ENCODE measurements around the gene AMPD1.

The AMPD1 gene

DNA sequence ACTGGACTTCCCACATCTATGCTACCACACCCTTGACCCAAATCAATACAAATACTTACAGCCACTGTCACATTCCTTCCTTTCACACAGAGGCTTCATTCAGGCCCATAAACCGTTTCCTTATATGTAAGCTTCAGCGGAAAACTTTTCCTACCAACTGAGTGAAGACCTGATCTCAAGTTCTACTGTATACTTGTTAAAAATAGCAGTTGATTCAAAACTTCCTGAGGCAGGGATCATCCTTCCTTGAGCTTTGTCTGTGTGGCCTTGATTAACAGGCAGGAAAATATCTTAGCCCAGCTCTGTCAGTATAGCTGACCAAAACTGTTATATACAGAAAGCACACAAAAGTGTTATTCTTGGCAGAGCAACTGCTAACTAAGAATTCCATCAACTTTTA, 68.2 kb downstream of the AMPD1 start:
- DNase-seq: no peak

GRCh38 chr1:114623364-114623763, 72.0 kb downstream of the AMPD1 start:
- no peak for DNase-seq

Measured in suppressor macrophage treated with lipopolysaccharide for 1 hour (primary cell).